WERI-Rb-1 (cell line): ENCODE measurements around the gene STMN1.

Source experiments
- DNase-seq: peaks from one replicate; pipeline ENCODE4 v3.0.0-alpha.2; 2020
- H3K27ac ChIP-seq: fragments of 250-450 bp; sonication (Bioruptor Pico); 2 replicates; pipeline ENCODE4 v1.5.1; 2020; ENCODE audit warnings: mild to moderate bottlenecking, moderate library complexity
- H3K27me3 ChIP-seq: fragments of 250-450 bp; sonication (Bioruptor Pico); 2 replicates; pipeline ENCODE4 v1.5.1; 2021; ENCODE audit warnings: mild to moderate bottlenecking, low read depth, moderate library complexity; ENCODE audit not compliant: insufficient read depth, severe bottlenecking
- H3K36me3 ChIP-seq: fragments of 250-450 bp; sonication (Bioruptor Pico); 2 replicates; pipeline ENCODE4 v1.5.1; 2020; ENCODE audit warnings: mild to moderate bottlenecking, moderate library complexity
- H3K4me3 ChIP-seq: 2 replicates; pipeline ENCODE4 v1.5.1; 2011; ENCODE audit warnings: low read depth, mild to moderate bottlenecking, control low read depth, low read length
- H3K9me3 ChIP-seq: fragments of 250-450 bp; sonication (Bioruptor Pico); 2 replicates; pipeline ENCODE4 v1.5.1; 2021; ENCODE audit warnings: mild to moderate bottlenecking, moderate library complexity; ENCODE audit not compliant: severe bottlenecking
- CTCF ChIP-seq: IDR thresholded peaks from 2 replicates; pipeline ENCODE4 v1.5.1; 2011; ENCODE audit warnings: low read depth, mild to moderate bottlenecking, control low read depth, inconsistent platforms, low read length

STMN1 gene

GRCh38 chr1:25878690-25879089 lies 27.5 kb downstream of the STMN1 start:
- H3K27me3 ChIP-seq = no peaks in the 10 kb centered on the region
- H3K27ac ChIP-seq = no peak overlapping the region
- no peaks in the 10 kb centered on the region for H3K9me3 ChIP-seq
- no peaks in the 10 kb centered on the region for H3K36me3 ChIP-seq
- no peak for DNase-seq
- TF ChIP-seq CTCF = no peak
- no peak overlapping the region for H3K4me3 ChIP-seq

GRCh38 chr1:25877155-25877554 lies 29.1 kb downstream of the STMN1 start:
- Histone ChIP-seq H3K27ac (no peak overlapping the region), H3K27me3 (no peaks in the 10 kb centered on the region), H3K36me3 (no peaks in the 10 kb centered on the region), H3K9me3 (no peaks in the 10 kb centered on the region), H3K4me3 (no peak overlapping the region)
- no peak for TF ChIP-seq CTCF
- DNase-seq = no peak

GRCh38 chr1:25876693-25877077 lies 29.5 kb downstream of the STMN1 start:
- Histone ChIP-seq H3K4me3 (no peak overlapping the region), H3K27me3 (no peaks in the 10 kb centered on the region), H3K36me3 (no peaks in the 10 kb centered on the region), H3K9me3 (no peaks in the 10 kb centered on the region), H3K27ac (no peak overlapping the region)
- no peak for TF ChIP-seq CTCF
- DNase-seq = no peak

- Histone ChIP-seq H3K27me3 (no peaks in the 10 kb centered on the region), H3K36me3 (no peaks in the 10 kb centered on the region), H3K9me3 (no peaks in the 10 kb centered on the region), H3K27ac (peak overlapping the region; percentile 61), H3K4me3 (peak overlapping the region; percentile 56)
- DNase-seq = no peak
- no peak for TF ChIP-seq CTCF
Observed at GRCh38 chr1:25875856-25876692, 30.1 kb downstream of the STMN1 start.

- DNase-seq = peak; percentile 85
- peaks cover 4% of the 10 kb centered on the region; the same call in 1 of the 2 replicates for H3K36me3 ChIP-seq
- H3K4me3 ChIP-seq = peak within 1 kb of the TSS; percentile 56
- H3K27ac ChIP-seq = peak within 1 kb of the TSS; percentile 61
- H3K27me3 ChIP-seq = no peaks in the 10 kb centered on the region
- no peaks in the 10 kb centered on the region for H3K9me3 ChIP-seq
- TF ChIP-seq CTCF = 0 out of 2 replicates have a peak, but pooled peaks have one; percentile 5
Observed at GRCh38 chr1:25875154-25875855, 30.9 kb downstream of the STMN1 start, which contains the start of gene PAQR7. TSS of gene PAQR7 (minus strand) at chr1:25875708. CDS start at chr1:25863839, 11,869 bp downstream.
